Measurements from ENCODE around the gene ZXDC. TPM values are rescaled to one million over a fixed set of nuclear protein-coding genes. Genes with fewer than 3 reads are reported as not detected.

Gene ZXDC
- total and polyA plus RNA-seq, 2 donors (not counting 3 experiments of a cell fraction or from before 2014, with no cell fraction given), result 15.2 to 22.6 TPM

- FAIRE-seq (no peak), DNase-seq (ENCODE audit: low read depth, low spot score) (no peak)
- H3K9me3 ChIP-seq (replicated peaks; ENCODE audit: control insufficient read depth, insufficient read depth, low read length), result no peaks in the 10 kb centered on the region
- no TSS peak for BruUV-seq (replicated peaks)
- H3K4me2 ChIP-seq (ENCODE audit: insufficient read depth, low read length), result no peak overlapping the region
- no peaks in the 10 kb centered on the region for H3K27me3 ChIP-seq (ENCODE audit: control insufficient read depth in 2 of 2, insufficient read depth in 2 of 2, low read length in 2 of 2)
- no peak overlapping the region for H2AFZ ChIP-seq (ENCODE audit: low read depth, low read length)
- intact Hi-C loops (cut with micrococcal nuclease) (no loop called here), dilution Hi-C loops (cut with MboI; ENCODE audit: extremely low pct_ligation_motif_present, low sequenced_read_pairs) (no loop called here)
- peaks cover 19 to 71% of the 10 kb centered on the region in 2 experiments for H3K36me3 ChIP-seq (ENCODE audit: control insufficient read depth in 2 of 2, extremely low read depth in 1 of 2, insufficient read depth in 2 of 2, low read length in 2 of 2)
- H3K79me2 ChIP-seq (ENCODE audit: control insufficient read depth, insufficient read depth, low read length), result peaks cover 15% of the 10 kb centered on the region
- CTCF ChIA-PET, result no interaction called here
- TF ChIP-seq EZH2 (IDR thresholded peaks at IDR 0.05; ENCODE audit: borderline replicate concordance, low read depth, low read length, severe bottlenecking) (no peak), POLR2A (IDR thresholded peaks at IDR 0.05; ENCODE audit: low read depth, low read length) (no peak), POLR2AphosphoS5 (IDR thresholded peaks at IDR 0.05; ENCODE audit: insufficient read depth, low read depth, low read length) (no peak), MYC (IDR thresholded peaks at IDR 0.05; ENCODE audit: low read depth, low read length) (no peak), MAX (IDR thresholded peaks at IDR 0.05; ENCODE audit: insufficient read depth, insufficient read length) (no peak), GATA2 (IDR thresholded peaks at IDR 0.05; ENCODE audit: insufficient read depth, insufficient read length, low read depth, low read length) (no peak), JUN (IDR thresholded peaks at IDR 0.05; ENCODE audit: borderline replicate concordance, insufficient read depth, insufficient read length, low read depth) (no peak), FOS (IDR thresholded peaks at IDR 0.05; ENCODE audit: borderline replicate concordance, insufficient read depth, low read length) (no peak)
- TF ChIP-seq, protein P1, sequence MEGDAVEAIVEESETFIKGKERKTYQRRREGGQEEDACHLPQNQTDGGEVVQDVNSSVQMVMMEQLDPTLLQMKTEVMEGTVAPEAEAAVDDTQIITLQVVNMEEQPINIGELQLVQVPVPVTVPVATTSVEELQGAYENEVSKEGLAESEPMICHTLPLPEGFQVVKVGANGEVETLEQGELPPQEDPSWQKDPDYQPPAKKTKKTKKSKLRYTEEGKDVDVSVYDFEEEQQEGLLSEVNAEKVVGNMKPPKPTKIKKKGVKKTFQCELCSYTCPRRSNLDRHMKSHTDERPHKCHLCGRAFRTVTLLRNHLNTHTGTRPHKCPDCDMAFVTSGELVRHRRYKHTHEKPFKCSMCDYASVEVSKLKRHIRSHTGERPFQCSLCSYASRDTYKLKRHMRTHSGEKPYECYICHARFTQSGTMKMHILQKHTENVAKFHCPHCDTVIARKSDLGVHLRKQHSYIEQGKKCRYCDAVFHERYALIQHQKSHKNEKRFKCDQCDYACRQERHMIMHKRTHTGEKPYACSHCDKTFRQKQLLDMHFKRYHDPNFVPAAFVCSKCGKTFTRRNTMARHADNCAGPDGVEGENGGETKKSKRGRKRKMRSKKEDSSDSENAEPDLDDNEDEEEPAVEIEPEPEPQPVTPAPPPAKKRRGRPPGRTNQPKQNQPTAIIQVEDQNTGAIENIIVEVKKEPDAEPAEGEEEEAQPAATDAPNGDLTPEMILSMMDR (IDR thresholded peaks at IDR 0.05; ENCODE audit: extremely low read depth in 1 of 2, insufficient read depth in 1 of 2, low read depth in 1 of 2, low read length in 2 of 2), result no peak
- H3K9me1 ChIP-seq (replicated peaks; ENCODE audit: control insufficient read depth, extremely low read depth, insufficient read depth, low read length), result no peaks in the 10 kb centered on the region
- H4K20me1 ChIP-seq (replicated peaks; ENCODE audit: control insufficient read depth, extremely low read depth, insufficient read depth, low read length), result no peaks in the 10 kb centered on the region
- H3K4me3 ChIP-seq (replicated peaks in 1 of 3; ENCODE audit: insufficient read depth in 1 of 3, low read depth in 1 of 3, low read length in 3 of 3), result no peak overlapping the region
- POLR2A ChIA-PET, result no interaction called here
- H3K4me1 ChIP-seq (ENCODE audit: control insufficient read depth, extremely low read depth, insufficient read depth, low read length), result no peaks in the 10 kb centered on the region
- no peak overlapping the region for H3K27ac ChIP-seq (ENCODE audit: insufficient read depth, low read depth, low read length)
- H3K9ac ChIP-seq (replicated peaks; ENCODE audit: extremely low read depth, insufficient read depth, low read length), result no peak overlapping the region
Measured at GRCh38 chr3:126464494-126464893, 11.2 kb downstream of the ZXDC start.

Data from endothelial cell of umbilical vein (primary cell).